Kidney capillary endothelial cell (primary cell): ENCODE measurements around the gene TGFBR2.
A peak's percentile ranks its signal among the peaks of the same experiment; 100 is the strongest.

Experiments
- DNase-seq: peaks from one replicate; pipeline ENCODE4 v3.0.0-alpha.2; 2018; ENCODE audit warnings: low spot score

Gene TGFBR2

DNA sequence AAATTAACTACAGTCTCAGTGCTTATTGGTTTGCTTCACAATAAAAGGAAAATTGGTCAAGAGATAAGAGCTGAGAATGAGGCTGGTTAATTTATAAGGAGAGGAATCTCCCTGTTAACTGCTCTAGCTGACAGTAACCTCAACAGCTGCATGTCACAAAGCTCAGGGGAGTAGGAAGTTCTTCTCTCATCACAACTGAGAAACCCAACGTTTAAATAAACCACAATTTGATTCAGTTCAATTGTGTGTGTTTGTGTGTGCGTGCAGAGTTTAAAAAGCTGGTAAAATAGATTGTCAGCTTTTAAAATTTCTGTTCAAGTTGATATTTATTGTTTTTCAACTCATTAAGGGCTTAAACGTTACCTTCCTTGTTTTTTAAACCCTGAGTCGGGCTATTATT lies 3.5 kb upstream of the TGFBR2 start:
- DNase-seq = no peak

GRCh38 chr3:30604093-30604492 lies 2.3 kb upstream of the TGFBR2 start:
- DNase-seq = no peak

DNA sequence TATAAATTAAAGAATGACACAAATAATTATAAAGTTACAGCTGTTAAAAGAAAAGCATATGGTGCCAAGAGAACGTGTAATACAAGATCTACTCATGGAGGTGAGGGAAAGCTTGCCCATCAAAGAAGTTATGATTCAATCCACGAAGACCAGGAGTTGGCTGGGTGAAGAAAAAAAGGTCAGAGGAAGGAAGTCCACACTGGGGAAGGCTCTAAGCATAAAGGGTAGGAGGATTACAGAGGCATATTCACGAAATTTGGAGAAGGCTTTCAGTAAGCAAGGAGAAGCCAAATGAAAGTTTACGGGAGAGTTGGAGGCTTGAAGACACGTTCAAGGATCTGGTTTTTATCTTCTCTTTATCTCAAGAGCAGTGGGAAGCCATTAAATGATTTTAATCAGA lies 1.8 kb upstream of the TGFBR2 start:
- no peak for DNase-seq

- DNase-seq = no peak
These were observed 1.4 kb upstream of the TGFBR2 start for GRCh38 chr3:30605005-30605404.

- DNase-seq = no peak
These were observed 598 bp upstream of the TGFBR2 start for GRCh38 chr3:30605706-30606300.

- DNase-seq = no peak
These were observed 832 bp downstream of the TGFBR2 start for GRCh38 chr3:30607032-30607833.

DNA sequence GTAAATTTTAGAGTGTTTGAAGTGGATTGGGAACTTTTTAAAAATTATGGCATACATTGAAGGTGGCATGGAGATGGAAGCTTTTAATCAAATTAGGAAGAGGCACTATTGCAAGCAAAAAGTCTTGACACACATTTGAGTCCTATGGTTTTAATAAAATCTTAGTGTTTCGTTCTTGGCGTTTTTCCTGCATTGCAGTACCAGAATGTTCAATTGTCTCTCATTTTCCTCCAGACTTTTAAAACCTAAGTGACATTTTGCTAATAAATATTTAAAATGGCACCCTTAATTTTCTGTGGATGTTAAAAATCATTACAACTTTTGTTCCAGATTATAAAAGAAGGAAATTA lies 2.2 kb downstream of the TGFBR2 start:
- no peak for DNase-seq

DNA sequence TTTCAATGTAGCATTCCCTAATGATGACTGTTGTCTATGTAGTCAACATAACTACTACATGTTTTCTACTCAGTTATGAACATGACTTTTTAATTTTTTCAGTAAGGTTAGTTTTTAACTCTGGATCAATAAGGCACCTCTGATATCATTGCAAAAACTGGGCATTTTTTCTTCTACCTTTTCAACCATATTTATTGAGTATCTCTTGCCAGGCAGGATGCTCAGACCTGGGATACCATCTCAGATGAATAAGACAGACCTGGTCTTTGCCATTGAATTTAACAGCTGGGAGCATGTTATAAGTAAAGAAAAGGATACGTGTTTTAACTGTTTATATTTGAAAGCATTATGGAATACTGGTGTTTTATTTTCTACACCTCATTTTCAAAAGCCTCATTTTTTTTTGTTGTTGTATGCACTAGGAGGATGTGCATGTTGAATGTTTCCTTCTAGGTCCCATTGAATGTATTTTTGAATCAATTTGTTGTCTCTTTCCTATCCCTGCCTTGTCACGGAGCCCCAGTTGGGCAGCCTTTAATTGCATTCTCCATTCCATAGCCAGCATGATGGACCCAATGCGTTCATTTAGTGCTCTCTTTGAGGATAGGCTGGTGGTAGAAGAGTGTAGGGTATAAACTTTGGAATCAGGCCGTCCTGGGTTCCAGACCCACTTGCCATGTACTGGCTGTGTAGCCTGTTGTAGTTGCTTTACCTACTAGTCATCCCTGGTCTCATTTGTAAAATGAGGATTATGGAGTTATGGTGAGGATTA lies 3.7 kb downstream of the TGFBR2 start:
- DNase-seq = no peak

DNA sequence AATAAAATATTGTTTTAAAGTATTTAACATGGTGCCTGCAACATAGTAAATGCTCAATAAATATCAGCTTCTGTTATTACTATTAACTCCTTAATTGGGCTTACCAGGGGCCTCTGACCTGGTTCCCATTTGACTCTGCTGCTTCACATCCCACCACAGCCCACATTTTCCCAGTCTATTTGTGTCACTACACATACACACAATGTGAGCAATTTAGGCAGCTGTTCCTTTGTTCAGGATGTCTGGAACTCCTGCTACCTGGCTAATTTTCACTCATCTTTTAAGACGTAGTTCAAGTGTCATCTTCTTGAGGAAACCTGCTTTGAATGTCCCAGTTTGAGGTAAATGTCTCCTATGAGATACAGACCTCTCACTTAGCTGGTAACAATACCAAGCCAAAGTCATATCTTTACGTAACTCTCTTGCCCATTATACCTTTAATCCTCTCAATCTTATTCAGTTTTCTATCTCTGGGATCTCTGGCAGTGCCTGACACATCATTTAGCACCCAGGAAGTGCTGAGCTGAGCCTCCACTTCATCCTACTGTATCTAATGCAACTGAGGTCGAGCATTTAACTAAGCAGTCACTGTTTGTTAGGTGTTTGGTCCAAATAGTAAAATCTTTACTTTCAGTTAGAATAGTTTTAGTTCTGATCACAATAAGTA lies 4.4 kb downstream of the TGFBR2 start:
- DNase-seq = no peak

GRCh38 chr3:30611613-30612436 lies 5.4 kb downstream of the TGFBR2 start:
- DNase-seq = peak; percentile 69

- no peak for DNase-seq
These were observed 6.2 kb downstream of the TGFBR2 start for GRCh38 chr3:30612437-30613132.

DNA sequence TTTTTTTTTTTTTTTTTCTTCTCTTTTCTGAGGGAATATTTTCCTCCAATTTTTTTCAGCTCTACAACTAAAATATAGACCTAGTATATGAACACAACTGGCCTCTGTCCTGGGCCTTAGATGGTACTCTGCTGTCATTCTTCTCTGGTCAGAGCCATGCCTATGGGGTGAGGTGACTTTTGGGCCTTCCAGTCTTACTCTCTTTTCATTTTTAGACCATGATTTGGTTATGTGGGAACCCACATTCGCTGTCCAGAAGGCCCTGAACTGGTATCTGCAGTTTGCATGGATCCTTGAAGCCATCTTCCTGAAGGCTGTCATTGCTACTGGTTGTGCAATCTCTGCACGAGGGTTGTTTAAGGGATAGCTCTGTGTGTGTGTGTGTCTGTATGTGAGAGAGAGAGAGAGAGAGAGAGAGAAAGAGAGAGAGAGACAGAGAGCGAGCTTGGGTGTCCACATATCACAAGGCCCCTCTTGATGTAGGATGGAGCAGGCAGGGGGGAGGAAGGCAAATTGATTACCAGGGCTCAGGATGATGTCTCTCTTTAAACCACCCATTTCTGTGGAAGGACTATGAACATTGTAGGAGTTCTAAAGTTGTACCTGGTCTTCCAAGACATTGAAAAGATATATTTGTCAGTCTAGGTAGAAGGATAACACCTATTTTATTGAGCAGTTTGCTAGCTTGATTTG lies 6.9 kb downstream of the TGFBR2 start:
- DNase-seq = no peak

- DNase-seq = no peak
These were observed 8.0 kb downstream of the TGFBR2 start for GRCh38 chr3:30614373-30614772.

DNA sequence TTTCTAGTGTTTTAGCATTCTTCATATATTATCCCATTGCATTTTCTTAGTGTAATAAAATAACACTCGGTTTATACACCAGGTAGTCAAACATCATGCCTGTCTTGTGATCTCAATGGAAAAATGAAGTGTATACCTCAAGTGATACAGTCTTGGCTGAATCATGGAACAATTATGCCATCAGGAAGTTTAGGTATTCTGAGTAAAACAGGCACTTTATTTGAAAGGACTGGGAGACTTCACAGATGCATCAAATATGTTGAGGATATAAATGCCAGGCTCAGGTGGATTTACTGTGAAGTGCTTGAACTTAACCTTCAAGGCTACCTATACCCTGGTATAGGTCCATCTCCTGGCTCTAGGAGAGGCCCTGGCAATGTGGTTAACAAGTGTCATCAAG lies 8.5 kb downstream of the TGFBR2 start:
- no peak for DNase-seq

DNA sequence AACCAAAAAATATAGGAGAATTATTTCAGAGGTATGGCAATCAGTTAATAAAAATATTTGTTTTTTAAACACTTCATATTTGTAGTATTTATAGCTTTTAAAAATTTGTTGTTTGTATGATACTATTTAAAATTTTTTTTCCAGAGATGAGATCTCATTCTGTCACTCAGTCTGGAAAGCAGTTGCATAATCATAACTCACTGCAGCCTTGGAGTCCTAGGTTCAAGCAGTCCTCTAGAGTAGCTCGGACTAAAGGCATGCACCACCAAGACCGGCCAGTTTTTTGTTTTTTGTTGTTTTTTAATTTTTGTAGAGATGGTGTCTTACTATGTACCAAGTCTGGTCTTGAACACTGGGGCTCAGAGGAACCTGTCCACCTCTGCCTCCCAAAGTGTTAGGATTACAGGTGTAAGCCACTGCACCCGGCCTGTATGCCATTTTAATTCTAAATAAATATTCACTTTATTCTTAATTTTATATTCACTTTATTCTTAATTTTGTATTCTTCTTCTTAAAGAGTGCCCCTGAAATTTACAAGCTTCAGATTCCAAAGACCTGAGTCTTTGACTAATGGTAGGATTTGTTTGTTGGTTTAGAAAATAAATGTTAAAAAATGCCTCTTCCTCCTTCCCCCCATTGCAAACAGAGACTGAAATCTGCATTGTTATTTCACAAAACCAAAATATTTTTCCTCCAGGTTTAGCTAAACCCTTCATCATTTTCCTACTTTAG lies 9.4 kb downstream of the TGFBR2 start:
- DNase-seq = no peak

DNA sequence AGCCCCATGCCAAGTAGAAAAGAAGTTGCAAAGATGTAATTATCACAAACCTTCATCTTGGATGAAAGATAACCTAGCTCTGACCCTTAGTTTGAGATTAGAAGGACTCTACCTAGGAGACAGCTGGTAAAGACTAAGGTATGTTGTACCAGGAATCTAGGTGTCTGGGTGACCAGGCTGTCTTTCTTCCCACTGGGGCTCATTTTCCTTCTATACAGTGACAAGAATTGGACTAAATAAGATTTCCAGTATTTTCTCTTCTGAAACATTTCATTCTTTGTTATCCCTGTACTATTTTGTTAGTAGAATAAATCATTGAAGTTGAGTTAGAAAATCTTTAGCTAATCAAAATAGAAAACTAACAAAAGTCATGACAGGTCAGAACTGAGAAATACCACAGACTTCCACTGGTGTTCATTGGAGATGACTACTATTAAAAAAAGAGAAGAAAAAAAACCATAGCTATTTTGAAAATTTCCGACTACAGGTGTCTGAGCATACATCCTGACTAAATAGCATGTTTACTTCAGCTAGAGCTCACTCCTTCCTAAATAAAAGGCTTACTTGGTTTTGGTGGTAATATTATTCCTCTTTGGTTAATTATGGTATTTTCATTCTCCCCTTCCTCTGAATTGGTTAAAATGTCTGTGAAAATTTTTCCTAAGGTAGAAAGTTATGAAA lies 10.1 kb downstream of the TGFBR2 start:
- DNase-seq = no peak

DNA sequence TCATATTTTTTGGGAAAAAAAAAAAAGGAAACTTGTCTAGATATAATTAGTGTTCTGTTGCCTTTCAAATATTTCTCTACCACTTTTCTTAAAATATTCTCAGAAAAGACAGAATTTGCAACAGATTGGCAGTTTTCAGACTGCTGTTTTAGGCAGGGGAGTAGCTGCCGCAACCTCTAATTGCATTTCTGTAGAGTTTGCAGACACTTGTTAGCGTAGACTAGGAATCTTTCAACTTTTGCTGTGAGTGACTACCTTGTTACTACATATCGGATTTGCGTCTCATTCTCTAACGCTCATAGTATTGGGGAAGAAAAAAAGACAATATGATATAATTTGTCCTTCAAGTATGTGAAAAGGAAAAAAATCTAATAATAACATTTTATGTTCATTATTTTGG lies 10.7 kb downstream of the TGFBR2 start:
- no peak for DNase-seq

GRCh38 chr3:30617653-30618052 lies 11.3 kb downstream of the TGFBR2 start:
- no peak for DNase-seq

- DNase-seq = no peak
These were observed 12.1 kb downstream of the TGFBR2 start for GRCh38 chr3:30618526-30618925.
